ENCODE measurements around the gene FBF1.
"Not testable (repeated sequence)": the region's sequence is repeated elsewhere in the genome, so short reads cannot be mapped to it uniquely, and the experiment has no call there.

FBF1 gene

GRCh38 chr17:75940727-75941441 is at the start of gene FBF1:
TSS of gene FBF1 (minus strand) at chr17:75941042. CDS start at chr17:75938149, 2,893 bp downstream.
- peak; percentile 82 for DNase-seq

- DNase-seq, result no peak
Observed at GRCh38 chr17:75987041-75987440, 46.2 kb upstream of the FBF1 start.

- no peak for DNase-seq
Observed at GRCh38 chr17:75985986-75986385, 45.1 kb upstream of the FBF1 start.

- DNase-seq, result no peak
Observed at GRCh38 chr17:75983501-75984181, 42.8 kb upstream of the FBF1 start.

- no peak for DNase-seq
Observed at GRCh38 chr17:75981019-75981615, 40.3 kb upstream of the FBF1 start.

GRCh38 chr17:75980188-75981018 is 39.6 kb upstream of the FBF1 start:
- no peak for DNase-seq

- no peak for DNase-seq
Observed at GRCh38 chr17:75979705-75980187, 38.9 kb upstream of the FBF1 start.

GRCh38 chr17:75978938-75979704 is 38.3 kb upstream of the FBF1 start, which contains the start of the genes ACOX1 and TEN1:
TSS of gene ACOX1 (minus strand) at chr17:75979166. CDS start at chr17:75979073, 93 bp downstream.
TSS of gene TEN1 (plus strand) at chr17:75979240. CDS start at chr17:75986193, 6,953 bp downstream.
- DNase-seq, result peak; percentile 90

GRCh38 chr17:75976175-75976848 is 35.5 kb upstream of the FBF1 start:
- no peak for DNase-seq

GRCh38 chr17:75975757-75976174 is 34.9 kb upstream of the FBF1 start:
- DNase-seq, result no peak

- DNase-seq, result not testable (repeated sequence)
Observed at GRCh38 chr17:75975187-75975586, 34.3 kb upstream of the FBF1 start.

GRCh38 chr17:75970626-75971025 is 29.8 kb upstream of the FBF1 start:
- DNase-seq, result no peak

- DNase-seq, result no peak
Observed at GRCh38 chr17:75970011-75970523, 29.2 kb upstream of the FBF1 start.

- not testable (repeated sequence) for DNase-seq
Observed at GRCh38 chr17:75969044-75969443, 28.2 kb upstream of the FBF1 start.

GRCh38 chr17:75965468-75965867 is 24.6 kb upstream of the FBF1 start:
- no peak for DNase-seq

GRCh38 chr17:75959839-75960511 is 19.1 kb upstream of the FBF1 start:
- no peak for DNase-seq

- DNase-seq, result no peak
Observed at GRCh38 chr17:75959051-75959838, 18.4 kb upstream of the FBF1 start.

- DNase-seq, result no peak
Observed at GRCh38 chr17:75950855-75951554, 10.2 kb upstream of the FBF1 start.

- DNase-seq, result no peak
Observed at GRCh38 chr17:75950421-75950820, 9.6 kb upstream of the FBF1 start.

Data from activated CD4-positive, alpha-beta T cell treated with anti-CD3 and anti-CD28 coated beads for 1 hour (primary cell).